ENCODE results near the gene TMEM108. TPM values are rescaled to one million over a fixed set of nuclear protein-coding genes. Genes with fewer than 3 reads are reported as not detected.

TMEM108 gene
- total and polyA plus RNA-seq, 2 of the 4 experiments (the other 2 are of a cell fraction): 0.18 to 2.2 TPM

GRCh38 chr3:133135306-133135705 lies 97.1 kb downstream of the TMEM108 start:
- no peak overlapping the region for H3K4me2 ChIP-seq (ENCODE audit: low read depth, low read length)
- no peak overlapping the region for H2BK15ac ChIP-seq (ENCODE audit: low read depth, low read length)
- ATAC-seq (ENCODE audit: low read depth): no peak
- H2AFZ ChIP-seq (replicated peaks; ENCODE audit: low read length, poor library complexity): no peak overlapping the region
- H2BK20ac ChIP-seq (ENCODE audit: low read depth, low read length): no peak overlapping the region
- no peak overlapping the region for H3K14ac ChIP-seq (replicated peaks; ENCODE audit: low read depth, low read length)
- no peak overlapping the region for H3K4ac ChIP-seq (ENCODE audit: low read depth, low read length)
- CTCF ChIA-PET: no interaction called here
- in situ Hi-C loops (cut with MboI; ENCODE audit: low sequenced_read_pairs) (no loop called here), dilution Hi-C loops (cut with HindIII; ENCODE audit: low sequenced_read_pairs, unreplicated experiment) (no loop called here), intact Hi-C loops (cut with micrococcal nuclease) (no loop called here)
- H3K9ac ChIP-seq (ENCODE audit: low read depth, low read length): no peak overlapping the region
- no peak overlapping the region for H2AK5ac ChIP-seq (ENCODE audit: low read depth, low read length)
- BruUV-seq (replicated peaks): no TSS peak
- no peaks in the 10 kb centered on the region for H3K9me3 ChIP-seq (ENCODE audit: control insufficient read depth, insufficient read depth, low read length)
- H3K9me1 ChIP-seq (ENCODE audit: insufficient read depth, low read length): no peaks in the 10 kb centered on the region
- H3K23ac ChIP-seq (ENCODE audit: low read depth, low read length): no peak overlapping the region
- no peak overlapping the region for H3K56ac ChIP-seq (ENCODE audit: extremely low read depth, insufficient read depth, low read length)
- WGBS, 2 experiments (ENCODE audit: extremely low coverage in 2 of 2, insufficient read length in 1 of 2): 71% methylated on average over 4 of the region's 5 CpGs; no CpG with 5 or more reads in 1 of the 2 experiments
- H3K4me1 ChIP-seq (ENCODE audit: control insufficient read depth, insufficient read depth, low read length): no peaks in the 10 kb centered on the region
- H3K4me3 ChIP-seq (ENCODE audit: insufficient read depth, low read depth, low read length): no peak overlapping the region
- H4K5ac ChIP-seq (ENCODE audit: low read depth, low read length): no peak overlapping the region
- no peaks in the 10 kb centered on the region for H3K27me3 ChIP-seq (ENCODE audit: control insufficient read depth, insufficient read depth, low read length)
- TF ChIP-seq USF2 (IDR thresholded peaks at IDR 0.05; ENCODE audit: low read depth, low read length): no peak
- TF ChIP-seq MXI1 (IDR thresholded peaks at IDR 0.05; ENCODE audit: borderline replicate concordance, low read depth, low read length): no peak
- TF ChIP-seq CEBPB (IDR thresholded peaks at IDR 0.05; ENCODE audit: low read depth, low read length): no peak
- no peak for TF ChIP-seq RCOR1 (IDR thresholded peaks at IDR 0.05; ENCODE audit: insufficient replicate concordance, low read length)
- TF ChIP-seq RFX5 (IDR thresholded peaks at IDR 0.05; ENCODE audit: low read depth, low read length): no peak
- TF ChIP-seq RAD21 (IDR thresholded peaks at IDR 0.05; ENCODE audit: low read length): no peak
- no peak for TF ChIP-seq CTCF (conservative IDR thresholded peaks at IDR 0.05; ENCODE audit: low read depth, low read length)
- no peak for TF ChIP-seq POLR2A (IDR thresholded peaks at IDR 0.05; ENCODE audit: low read depth, low read length)
- POLR2A ChIA-PET (ENCODE audit: unreplicated experiment): no interaction called here
- H3K18ac ChIP-seq (ENCODE audit: low read depth, low read length): no peak overlapping the region
- no peak for DNase-seq
- H4K20me1 ChIP-seq (ENCODE audit: insufficient read depth, low read length): no peaks in the 10 kb centered on the region
- no peak overlapping the region for H2BK5ac ChIP-seq (ENCODE audit: low read depth, low read length, poor library complexity, severe bottlenecking)
- H2AK9ac ChIP-seq (replicated peaks; ENCODE audit: low read depth, low read length, poor library complexity): no peak overlapping the region
- H3K27ac ChIP-seq (ENCODE audit: insufficient read depth, low read length): no peak overlapping the region
- no peaks in the 10 kb centered on the region for H3K36me3 ChIP-seq (ENCODE audit: control insufficient read depth, insufficient read depth, low read length)
- no peak overlapping the region for H4K8ac ChIP-seq (ENCODE audit: low read depth in 2 of 2, low read length in 2 of 2)
- H3K79me1 ChIP-seq (ENCODE audit: low read depth in 1 of 2, low read length in 2 of 2): no peaks in the 10 kb centered on the region
- H2BK120ac ChIP-seq (ENCODE audit: low read depth, low read length): no peak overlapping the region
- H4K91ac ChIP-seq (ENCODE audit: insufficient read depth, low read depth, low read length): no peak overlapping the region
